ENCODE data around the gene ZNF740. TPM values are rescaled to one million over a fixed set of nuclear protein-coding genes. Genes with fewer than 3 reads are reported as not detected.

Gene ZNF740
- total RNA-seq, 1 donor from 2014 or later: 72.2 TPM

DNA sequence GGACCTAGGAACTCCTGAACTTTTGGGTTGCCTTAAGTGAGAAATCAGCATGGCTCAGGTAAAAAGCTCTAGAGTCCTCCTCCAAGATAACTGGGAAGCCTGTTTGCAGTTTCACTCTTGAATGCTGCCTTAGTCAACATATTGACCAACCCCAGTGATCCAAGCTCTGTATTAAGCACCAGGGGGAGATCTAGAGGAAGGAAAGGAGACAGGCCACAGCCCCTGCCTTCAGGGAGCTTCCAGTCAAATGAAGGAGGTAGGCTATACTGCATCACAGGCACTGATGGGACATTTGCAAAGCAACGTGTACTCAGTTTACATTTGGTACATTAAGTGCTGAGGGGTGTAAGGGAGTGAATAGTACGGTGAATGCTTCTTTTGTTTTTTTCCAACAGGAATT is 1.4 kb downstream of the ZNF740 start:
- H3K27me3 Mint-ChIP-seq: no peaks in the 10 kb centered on the region
- DNase-seq (ENCODE audit: extremely low spot score, unreplicated experiment): no peak
- TF ChIP-seq CTCF (conservative IDR thresholded peaks at IDR 0.05): no peak
- peak overlapping the region; percentile 94 for H3K4me3 Mint-ChIP-seq
- peaks cover 43% of the 10 kb centered on the region for H3K4me1 Mint-ChIP-seq (ENCODE audit: unreplicated experiment)
- no peaks in the 10 kb centered on the region for H3K9me3 Mint-ChIP-seq
- H3K27ac Mint-ChIP-seq: peak overlapping the region; percentile 84
- peaks cover 44% of the 10 kb centered on the region for H3K36me3 Mint-ChIP-seq

DNA sequence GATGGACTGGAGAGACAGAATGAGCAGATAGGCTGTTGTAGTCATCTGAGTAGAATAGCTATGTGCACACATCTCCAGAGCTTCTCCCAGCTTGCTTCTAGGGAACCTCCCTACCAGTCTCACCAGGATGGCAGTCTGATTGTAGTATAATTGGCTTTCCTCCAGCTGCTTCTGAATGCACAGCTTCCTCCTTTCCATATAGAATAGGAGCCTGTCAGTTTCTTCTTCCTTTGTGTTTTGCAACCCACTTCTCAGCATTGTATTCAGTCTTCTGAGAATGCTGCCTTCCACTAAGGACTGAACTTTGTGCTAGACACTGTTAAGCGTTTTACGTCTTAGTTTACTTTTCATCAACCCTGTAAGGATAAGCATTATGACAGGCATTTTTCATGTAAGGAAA is 2.4 kb downstream of the ZNF740 start:
- H3K27ac Mint-ChIP-seq: peak overlapping the region; percentile 25

GRCh38 chr12:53184828-53185227 is 4.3 kb downstream of the ZNF740 start:
- Mint-ChIP-seq H3K4me3 (no peak overlapping the region), H3K9me3 (no peaks in the 10 kb centered on the region), H3K36me3 (peaks cover 53% of the 10 kb centered on the region), H3K27ac (no peak overlapping the region), H3K27me3 (no peaks in the 10 kb centered on the region), H3K4me1 (ENCODE audit: unreplicated experiment) (peaks cover 34% of the 10 kb centered on the region)
- no peak for DNase-seq (ENCODE audit: extremely low spot score, unreplicated experiment)
- no peak for TF ChIP-seq CTCF (conservative IDR thresholded peaks at IDR 0.05)

More for the DNA sequence above, 2.4 kb downstream of the ZNF740 start:
- H3K9me3 Mint-ChIP-seq: no peaks in the 10 kb centered on the region
- peak overlapping the region; percentile 94 for H3K4me3 Mint-ChIP-seq
- H3K4me1 Mint-ChIP-seq (ENCODE audit: unreplicated experiment): peaks cover 43% of the 10 kb centered on the region
- TF ChIP-seq CTCF (conservative IDR thresholded peaks at IDR 0.05): no peak
- H3K36me3 Mint-ChIP-seq: peaks cover 54% of the 10 kb centered on the region
- DNase-seq (ENCODE audit: extremely low spot score, unreplicated experiment): no peak
- H3K27me3 Mint-ChIP-seq: no peaks in the 10 kb centered on the region

DNA sequence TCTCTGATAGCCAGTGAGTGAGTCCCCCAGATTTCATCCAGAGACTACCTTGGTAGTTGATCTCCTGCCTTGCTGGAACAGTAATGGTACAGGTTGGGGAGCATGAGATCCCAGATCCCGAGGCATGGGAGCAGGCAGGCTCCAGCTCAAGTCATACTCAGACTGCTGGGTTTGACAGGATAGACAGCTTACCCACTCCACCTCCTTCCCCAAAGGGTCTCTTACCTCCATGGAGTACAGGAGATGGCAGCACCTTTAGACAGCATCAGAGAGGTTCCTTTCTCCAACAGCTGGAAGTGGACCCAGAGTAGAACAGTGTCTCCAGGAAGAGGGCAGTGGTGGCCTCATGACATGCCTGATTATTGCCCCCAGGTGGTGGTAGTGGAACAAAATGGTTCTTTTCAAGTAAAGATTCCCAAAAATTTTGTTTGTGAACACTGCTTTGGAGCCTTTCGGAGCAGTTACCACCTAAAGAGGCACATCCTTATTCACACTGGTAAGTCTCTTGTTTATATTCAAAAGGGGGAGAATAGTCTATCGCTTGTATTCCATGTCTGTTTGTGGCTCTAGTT is 5.1 kb downstream of the ZNF740 start:
- TF ChIP-seq CTCF (conservative IDR thresholded peaks at IDR 0.05): no peak
- no peak overlapping the region for H3K4me3 Mint-ChIP-seq
- H3K4me1 Mint-ChIP-seq (ENCODE audit: unreplicated experiment): peaks cover 31% of the 10 kb centered on the region
- no peaks in the 10 kb centered on the region for H3K9me3 Mint-ChIP-seq
- peaks cover 53% of the 10 kb centered on the region for H3K36me3 Mint-ChIP-seq
- no peaks in the 10 kb centered on the region for H3K27me3 Mint-ChIP-seq
- H3K27ac Mint-ChIP-seq: no peak overlapping the region
- no peak for DNase-seq (ENCODE audit: extremely low spot score, unreplicated experiment)

- no peak for DNase-seq (ENCODE audit: extremely low spot score, unreplicated experiment)
- no peak for TF ChIP-seq CTCF (conservative IDR thresholded peaks at IDR 0.05)
- peaks cover 51% of the 10 kb centered on the region for H3K36me3 Mint-ChIP-seq
- no peaks in the 10 kb centered on the region for H3K27me3 Mint-ChIP-seq
- peaks cover 25% of the 10 kb centered on the region for H3K4me1 Mint-ChIP-seq (ENCODE audit: unreplicated experiment)
- H3K27ac Mint-ChIP-seq: no peak overlapping the region
- H3K9me3 Mint-ChIP-seq: no peaks in the 10 kb centered on the region
- no peak overlapping the region for H3K4me3 Mint-ChIP-seq
Measured at GRCh38 chr12:53186745-53187144, 6.2 kb downstream of the ZNF740 start.
